HL-60 (cell line): ENCODE data around the gene EHBP1L1.

ENCODE experiments used
- GABPA ChIP-seq: IDR thresholded peaks from 2 replicates; pipeline ENCODE4 v1.6.1; 2012; ENCODE audit warnings: low read depth
- POLR2AphosphoS5 ChIP-seq: IDR thresholded peaks from 2 replicates; pipeline ENCODE4 v1.6.1; 2012; ENCODE audit warnings: low read depth
- SPI1 ChIP-seq: IDR thresholded peaks from 2 replicates; pipeline ENCODE4 v1.6.1; 2012; ENCODE audit warnings: low read depth, mild to moderate bottlenecking, borderline replicate concordance
- TF ChIP-seq, protein P1 (sequence below): IDR thresholded peaks from one replicate; pipeline ENCODE4 v1.5.1; 2011; ENCODE audit warnings: low read length, control low read depth, inconsistent platforms; ENCODE audit not compliant: insufficient read depth
- TF ChIP-seq, protein P2 (sequence below): IDR thresholded peaks from 2 replicates; pipeline ENCODE4 v1.6.1; 2012; ENCODE audit warnings: low read depth; ENCODE audit not compliant: insufficient replicate concordance

DNA sequence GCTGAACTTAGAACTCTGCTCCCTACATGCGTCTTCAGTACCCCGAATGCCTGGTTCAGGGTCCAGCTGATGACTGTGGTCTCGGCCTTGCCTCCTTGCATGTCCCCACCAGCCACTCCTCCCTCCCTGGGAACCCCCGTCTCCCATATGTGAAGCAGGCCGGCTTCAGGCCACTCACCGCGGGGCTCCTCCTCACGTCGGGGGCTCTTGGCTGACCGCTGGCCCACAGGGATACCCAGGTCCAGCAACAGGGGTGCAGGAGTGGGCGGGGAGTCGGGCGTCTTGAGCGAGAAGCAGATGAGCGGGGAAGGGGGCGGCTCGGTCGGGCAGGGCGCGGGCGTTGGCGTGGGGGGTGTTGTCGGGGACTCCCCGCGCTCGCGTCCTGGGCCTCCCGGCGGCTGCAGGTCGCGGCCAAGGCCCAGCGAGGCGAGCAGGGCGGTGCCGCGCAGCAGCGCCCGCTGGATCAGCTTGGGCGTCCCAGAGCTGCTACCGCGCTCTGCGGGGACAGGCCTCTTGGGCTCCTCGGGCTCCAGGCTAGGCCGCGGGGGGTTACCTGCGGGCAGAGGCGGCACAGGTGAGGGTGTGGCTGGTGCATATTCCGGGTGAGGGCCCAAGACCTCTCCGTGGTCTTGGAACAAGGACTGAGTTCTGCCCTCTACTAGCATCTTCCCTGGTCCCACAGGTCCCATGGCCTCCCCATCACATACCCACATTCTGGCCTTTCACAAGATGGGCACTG, 23.5 kb downstream of the EHBP1L1 start:
- TF ChIP-seq POLR2AphosphoS5 (no peak), SPI1 (no peak), GABPA (no peak)
- TF ChIP-seq, protein P1, sequence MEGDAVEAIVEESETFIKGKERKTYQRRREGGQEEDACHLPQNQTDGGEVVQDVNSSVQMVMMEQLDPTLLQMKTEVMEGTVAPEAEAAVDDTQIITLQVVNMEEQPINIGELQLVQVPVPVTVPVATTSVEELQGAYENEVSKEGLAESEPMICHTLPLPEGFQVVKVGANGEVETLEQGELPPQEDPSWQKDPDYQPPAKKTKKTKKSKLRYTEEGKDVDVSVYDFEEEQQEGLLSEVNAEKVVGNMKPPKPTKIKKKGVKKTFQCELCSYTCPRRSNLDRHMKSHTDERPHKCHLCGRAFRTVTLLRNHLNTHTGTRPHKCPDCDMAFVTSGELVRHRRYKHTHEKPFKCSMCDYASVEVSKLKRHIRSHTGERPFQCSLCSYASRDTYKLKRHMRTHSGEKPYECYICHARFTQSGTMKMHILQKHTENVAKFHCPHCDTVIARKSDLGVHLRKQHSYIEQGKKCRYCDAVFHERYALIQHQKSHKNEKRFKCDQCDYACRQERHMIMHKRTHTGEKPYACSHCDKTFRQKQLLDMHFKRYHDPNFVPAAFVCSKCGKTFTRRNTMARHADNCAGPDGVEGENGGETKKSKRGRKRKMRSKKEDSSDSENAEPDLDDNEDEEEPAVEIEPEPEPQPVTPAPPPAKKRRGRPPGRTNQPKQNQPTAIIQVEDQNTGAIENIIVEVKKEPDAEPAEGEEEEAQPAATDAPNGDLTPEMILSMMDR: no peak
- TF ChIP-seq, protein P2, sequence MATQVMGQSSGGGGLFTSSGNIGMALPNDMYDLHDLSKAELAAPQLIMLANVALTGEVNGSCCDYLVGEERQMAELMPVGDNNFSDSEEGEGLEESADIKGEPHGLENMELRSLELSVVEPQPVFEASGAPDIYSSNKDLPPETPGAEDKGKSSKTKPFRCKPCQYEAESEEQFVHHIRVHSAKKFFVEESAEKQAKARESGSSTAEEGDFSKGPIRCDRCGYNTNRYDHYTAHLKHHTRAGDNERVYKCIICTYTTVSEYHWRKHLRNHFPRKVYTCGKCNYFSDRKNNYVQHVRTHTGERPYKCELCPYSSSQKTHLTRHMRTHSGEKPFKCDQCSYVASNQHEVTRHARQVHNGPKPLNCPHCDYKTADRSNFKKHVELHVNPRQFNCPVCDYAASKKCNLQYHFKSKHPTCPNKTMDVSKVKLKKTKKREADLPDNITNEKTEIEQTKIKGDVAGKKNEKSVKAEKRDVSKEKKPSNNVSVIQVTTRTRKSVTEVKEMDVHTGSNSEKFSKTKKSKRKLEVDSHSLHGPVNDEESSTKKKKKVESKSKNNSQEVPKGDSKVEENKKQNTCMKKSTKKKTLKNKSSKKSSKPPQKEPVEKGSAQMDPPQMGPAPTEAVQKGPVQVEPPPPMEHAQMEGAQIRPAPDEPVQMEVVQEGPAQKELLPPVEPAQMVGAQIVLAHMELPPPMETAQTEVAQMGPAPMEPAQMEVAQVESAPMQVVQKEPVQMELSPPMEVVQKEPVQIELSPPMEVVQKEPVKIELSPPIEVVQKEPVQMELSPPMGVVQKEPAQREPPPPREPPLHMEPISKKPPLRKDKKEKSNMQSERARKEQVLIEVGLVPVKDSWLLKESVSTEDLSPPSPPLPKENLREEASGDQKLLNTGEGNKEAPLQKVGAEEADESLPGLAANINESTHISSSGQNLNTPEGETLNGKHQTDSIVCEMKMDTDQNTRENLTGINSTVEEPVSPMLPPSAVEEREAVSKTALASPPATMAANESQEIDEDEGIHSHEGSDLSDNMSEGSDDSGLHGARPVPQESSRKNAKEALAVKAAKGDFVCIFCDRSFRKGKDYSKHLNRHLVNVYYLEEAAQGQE: no peak
